GM12892 (cell line): Measurements from ENCODE around the gene BDP1.
"Not testable (repeated sequence)": the region's sequence is repeated elsewhere in the genome, so short reads cannot be mapped to it uniquely, and the experiment has no call there.

Experiments used
- DNase-seq: peaks from one replicate; pipeline ENCODE4 v3.0.0; 2011; ENCODE audit not compliant: insufficient read length
- FAIRE-seq: peaks from 2 replicates; lab custom pipeline; 2011; peaks lifted over from hg19 to GRCh38; lab: Jason Lieb, UNC
- POLR2A ChIP-seq: IDR thresholded peaks from 2 replicates; pipeline ENCODE4 v1.6.1; 2011; ENCODE audit warnings: low read depth, low read length, control low read depth
- POLR2AphosphoS5 ChIP-seq: IDR thresholded peaks from 2 replicates; pipeline ENCODE4 v1.6.1; 2011; ENCODE audit warnings: low read depth, low read length, control low read depth
- TAF1 ChIP-seq: IDR thresholded peaks from 2 replicates; pipeline ENCODE4 v1.6.1; 2011; ENCODE audit warnings: low read depth, mild to moderate bottlenecking, control low read depth, low read length, borderline replicate concordance

BDP1 gene

DNA sequence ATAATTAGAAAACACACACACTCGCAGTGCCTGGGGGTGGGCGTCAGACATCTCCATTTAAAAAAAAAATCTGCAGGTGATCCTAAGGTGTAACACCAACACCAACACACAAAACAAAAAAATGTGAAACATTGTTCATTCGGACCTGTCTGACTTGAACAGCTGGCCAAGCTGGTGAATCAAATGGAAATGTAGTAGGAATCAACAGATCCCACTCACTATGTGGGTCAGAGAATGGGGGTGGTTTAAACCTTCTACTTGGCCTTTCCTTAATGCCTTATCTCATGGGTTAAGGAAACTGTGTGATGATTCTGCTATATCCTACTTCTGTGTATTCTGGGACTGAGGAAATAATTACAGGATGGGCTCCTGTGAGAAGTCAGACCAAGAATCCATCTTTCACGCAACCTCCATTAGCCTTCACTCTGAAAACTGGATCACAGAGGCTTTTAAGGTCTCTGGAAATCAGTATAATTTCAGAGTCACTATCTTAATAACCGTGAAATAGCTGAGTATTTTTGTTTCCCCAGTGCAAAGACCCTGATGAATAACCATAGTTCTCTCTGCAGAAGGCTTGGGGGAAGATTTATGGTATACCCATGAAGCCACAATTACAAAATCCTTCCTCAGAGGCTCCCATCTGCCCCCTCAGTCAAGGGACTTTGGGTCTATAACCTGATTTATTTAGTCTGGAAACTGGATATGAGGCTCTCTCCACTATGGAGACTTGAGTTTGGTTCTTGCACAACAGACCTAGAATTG, 114.5 kb downstream of the BDP1 start:
- TF ChIP-seq POLR2A (no peak), TAF1 (no peak), POLR2AphosphoS5 (no peak)
- FAIRE-seq (no peak), DNase-seq (no peak)

- not testable (repeated sequence) for FAIRE-seq, DNase-seq
Observed at GRCh38 chr5:71571811-71572210, 116.4 kb downstream of the BDP1 start.

- TF ChIP-seq POLR2A, result no peak
- TF ChIP-seq POLR2AphosphoS5, result no peak
- TF ChIP-seq TAF1, result no peak
- FAIRE-seq (no peak), DNase-seq (no peak)
Observed at GRCh38 chr5:71573591-71573990, 118.1 kb downstream of the BDP1 start.

DNA sequence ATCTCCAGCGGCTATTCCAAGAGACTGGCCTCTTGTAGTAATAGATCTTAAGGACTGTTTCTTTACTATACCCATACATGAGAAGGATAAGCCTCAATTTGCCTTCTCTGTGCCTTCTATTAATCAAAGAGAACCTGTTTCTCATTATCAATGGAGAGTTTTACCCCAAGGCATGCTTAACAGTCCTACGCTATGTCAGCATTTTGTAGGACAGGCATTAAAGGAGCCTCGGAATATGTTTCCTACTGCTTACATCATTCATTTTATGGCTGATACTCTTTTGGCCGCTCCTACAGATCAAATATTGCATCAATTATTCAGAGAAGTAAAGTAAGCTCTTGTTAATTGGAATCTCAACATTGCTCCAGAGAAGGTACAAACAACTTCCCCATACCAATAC, 120.1 kb downstream of the BDP1 start:
- DNase-seq, FAIRE-seq: not testable (repeated sequence)

GRCh38 chr5:71576241-71576640, 120.8 kb downstream of the BDP1 start:
- TF ChIP-seq TAF1 (no peak), POLR2A (no peak), POLR2AphosphoS5 (no peak)
- FAIRE-seq (no peak), DNase-seq (no peak)

DNA sequence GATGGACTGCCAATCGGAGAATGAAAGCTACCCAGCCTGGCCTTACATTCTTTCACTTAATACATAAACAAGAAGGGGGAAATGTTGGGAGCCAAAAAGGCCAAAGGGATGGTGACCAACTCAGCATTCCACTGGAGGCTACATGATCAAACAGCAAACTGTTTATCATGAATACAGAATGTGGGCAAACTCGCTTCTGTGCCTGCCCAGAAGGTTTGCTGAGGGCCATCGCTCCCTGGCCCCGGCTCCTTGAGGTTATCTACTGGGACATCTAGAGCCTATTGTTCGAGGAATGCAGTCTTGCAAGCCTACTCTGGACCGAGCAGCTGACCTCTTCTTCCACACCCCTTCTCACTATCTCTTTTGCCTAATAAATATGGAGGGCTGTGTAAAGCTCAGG, 122.4 kb downstream of the BDP1 start:
- not testable (repeated sequence) for DNase-seq, FAIRE-seq

- DNase-seq (no peak), FAIRE-seq (no peak)
- no peak for TF ChIP-seq POLR2AphosphoS5
- no peak for TF ChIP-seq TAF1
- no peak for TF ChIP-seq POLR2A
Observed at GRCh38 chr5:71582945-71583584, 127.6 kb downstream of the BDP1 start.

DNA sequence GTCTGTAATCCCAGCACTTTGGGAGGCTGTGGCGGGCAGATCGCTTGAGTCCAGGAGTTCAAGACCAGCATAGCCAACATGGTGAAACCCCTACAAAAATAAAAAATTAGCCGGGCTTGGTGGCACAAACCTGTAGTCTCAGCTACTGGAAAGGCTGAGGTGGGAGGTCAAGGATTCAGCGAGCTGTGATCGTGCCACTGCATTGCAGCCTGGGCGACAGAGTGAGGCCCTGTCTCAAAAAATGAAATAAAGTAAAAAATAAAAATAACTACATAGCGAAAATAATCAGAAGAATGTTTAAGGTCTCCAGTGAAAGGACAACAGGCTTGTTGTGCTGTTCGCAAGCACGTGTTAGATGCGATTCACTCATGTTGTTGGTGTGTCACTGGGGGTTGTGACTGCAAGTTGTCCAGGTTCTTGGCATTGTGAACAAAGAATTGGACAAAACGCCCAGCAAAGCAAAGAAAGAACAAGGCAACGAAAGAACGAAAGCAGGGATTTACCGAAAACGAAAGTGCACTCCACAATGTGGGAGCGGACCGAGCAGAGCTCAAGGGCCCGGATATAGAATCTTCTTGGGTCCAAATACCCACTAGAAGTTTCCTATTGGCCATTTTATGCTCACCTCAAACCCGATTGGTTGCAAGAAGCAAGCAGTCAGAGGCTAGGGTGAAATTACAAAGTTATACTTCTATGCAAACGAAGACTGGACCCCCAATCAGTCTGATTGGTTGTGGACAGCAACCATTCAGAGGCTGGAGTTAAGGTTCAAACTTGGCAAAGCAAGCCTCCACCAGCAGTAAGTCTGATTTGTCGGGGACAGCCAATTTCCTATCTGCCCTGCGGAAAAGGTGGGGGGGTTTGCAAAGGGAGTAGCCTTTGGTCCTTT, 130.8 kb downstream of the BDP1 start:
- FAIRE-seq, result no peak
- no peak for DNase-seq
- TF ChIP-seq POLR2A (no peak), POLR2AphosphoS5 (no peak), TAF1 (no peak)

DNA sequence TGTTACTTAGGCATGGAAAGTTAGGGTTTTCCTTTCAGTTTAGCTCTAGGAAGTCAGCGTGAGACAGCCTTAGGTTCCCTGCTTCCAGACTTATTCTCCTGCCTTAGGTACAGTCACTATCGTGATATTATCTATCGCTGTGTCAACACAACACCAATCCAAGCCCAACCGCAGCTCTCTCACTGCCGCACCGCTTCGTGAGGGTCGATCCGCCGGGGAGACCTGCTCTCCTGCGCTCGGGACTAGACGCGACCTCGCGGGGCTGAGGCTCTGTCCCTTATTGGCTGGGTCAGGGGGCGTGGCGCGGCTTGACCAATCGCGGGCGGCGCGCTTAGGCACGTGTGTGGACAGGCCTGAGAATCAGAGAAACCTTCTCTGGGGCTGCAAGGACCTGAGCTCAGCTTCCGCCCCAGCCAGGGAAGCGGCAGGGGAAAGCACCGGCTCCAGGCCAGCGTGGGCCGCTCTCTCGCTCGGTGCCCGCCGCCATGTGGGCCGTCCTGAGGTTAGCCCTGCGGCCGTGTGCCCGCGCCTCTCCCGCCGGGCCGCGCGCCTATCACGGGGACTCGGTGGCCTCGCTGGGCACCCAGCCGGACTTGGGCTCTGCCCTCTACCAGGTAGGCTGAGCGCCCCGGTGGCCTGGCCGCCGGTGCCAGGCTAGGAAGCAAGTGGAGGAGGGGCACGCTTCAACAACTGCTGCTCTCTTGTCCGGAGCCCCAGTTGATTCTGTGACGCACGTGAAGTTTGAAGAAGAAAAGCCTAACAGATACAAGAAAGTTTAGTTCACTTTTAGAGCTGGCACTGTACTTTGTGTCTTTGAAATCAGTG, 131.7 kb downstream of the BDP1 start, which contains the start of gene MCCC2:
Gene MCCC2 (plus strand): TSS at position 400 of the 825 bp plus-strand sequence. CDS start 86 bp downstream, at position 486.
- peak; percentile 89 for DNase-seq
- TF ChIP-seq TAF1 (peak; percentile 79), POLR2AphosphoS5 (peak; percentile 95), POLR2A (peak; percentile 96)
- peak; percentile 94 for FAIRE-seq

DNA sequence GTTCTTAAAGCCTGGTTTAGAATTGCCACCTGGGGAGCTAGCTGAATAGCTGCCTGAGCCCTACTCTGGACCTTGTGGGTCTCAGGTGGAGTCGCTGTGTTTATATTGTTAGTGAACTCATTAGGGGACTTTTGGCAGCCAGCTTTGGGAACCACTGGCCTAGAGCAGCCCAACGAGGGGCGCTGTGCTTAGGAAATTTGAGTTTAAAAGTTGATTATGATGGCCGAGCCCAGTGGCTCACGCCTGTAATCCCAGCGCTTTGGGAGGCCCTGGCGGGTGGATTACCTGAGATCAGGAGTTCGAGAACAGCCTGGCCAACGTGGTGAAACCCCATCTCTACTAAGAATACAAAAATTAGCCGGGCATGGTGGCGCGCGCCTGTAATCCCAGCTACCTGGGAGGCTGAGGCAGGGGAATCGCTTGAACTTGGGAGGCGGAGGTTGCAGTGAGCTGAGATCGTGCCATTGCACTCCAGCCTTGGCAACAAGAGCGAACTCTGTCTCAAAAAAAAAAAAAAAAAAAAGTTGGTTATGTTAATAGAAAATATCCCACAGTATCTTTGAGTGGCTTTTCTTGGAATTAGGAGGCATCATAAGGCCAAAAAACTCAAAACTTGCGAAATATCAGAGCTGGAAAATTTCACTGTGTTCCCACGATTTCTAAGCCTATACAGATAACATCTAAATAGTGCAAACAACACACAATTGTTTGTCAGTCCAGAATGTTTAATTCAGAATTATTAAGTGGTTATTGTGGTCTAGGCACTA, 132.5 kb downstream of the BDP1 start:
- FAIRE-seq, result peak; percentile 30
- TF ChIP-seq POLR2A (no peak), TAF1 (no peak), POLR2AphosphoS5 (no peak)

DNA sequence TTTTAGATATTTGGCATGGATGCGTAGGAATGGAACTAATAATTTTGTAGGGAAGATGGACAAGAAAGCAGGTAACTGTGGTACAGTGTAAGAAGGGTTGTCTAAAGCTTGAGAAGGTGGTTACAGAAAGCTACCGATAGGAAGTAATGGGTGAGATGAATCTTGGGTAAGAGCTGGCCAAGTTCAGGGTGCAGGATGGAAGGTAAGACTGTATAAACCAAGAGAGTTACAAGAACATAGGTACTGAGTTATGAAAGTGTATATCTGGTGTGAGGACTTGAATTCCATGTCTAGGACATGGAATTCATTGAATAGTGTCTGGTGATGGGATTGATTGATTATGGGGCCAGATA, 133.1 kb downstream of the BDP1 start:
- no peak for DNase-seq
- TF ChIP-seq POLR2AphosphoS5 (no peak), POLR2A (peak; percentile 27; the same call in 1 of the 2 replicates), TAF1 (no peak)
- FAIRE-seq, result no peak

More for the DNA sequence above, 132.5 kb downstream of the BDP1 start:
- no peak for DNase-seq
